Lower lobe of right lung (tissue), 2 donors: ENCODE results near the gene SLX4IP. TPM values are rescaled to one million over a fixed set of nuclear protein-coding genes. Genes with fewer than 3 reads are reported as not detected.

Experiments
- ATAC-seq, 2 donors: fragments of 200-7000 bp; cut with Tn5 transposase; one replicate each; pipeline ENCODE4 v1.9.1; 2020 to 2022; ENCODE audit warnings: mild to moderate bottlenecking in 2 of 2, moderate library complexity in 2 of 2
- DNase-seq: peaks from one replicate; pipeline ENCODE4 v3.0.0-alpha.2; 2020
- H3K27ac ChIP-seq: fragments of 200-600 bp; one replicate; pipeline ENCODE4 v1.8.0; 2022
- H3K27me3 ChIP-seq: fragments of 200-600 bp; one replicate; pipeline ENCODE4 v1.8.0; 2022; ENCODE audit warnings: low read depth
- H3K36me3 ChIP-seq: fragments of 200-600 bp; one replicate; pipeline ENCODE4 v1.8.0; 2022; ENCODE audit warnings: mild to moderate bottlenecking
- H3K4me1 ChIP-seq: fragments of 200-600 bp; one replicate; pipeline ENCODE4 v1.8.0; 2022
- H3K4me3 ChIP-seq: fragments of 200-600 bp; one replicate; pipeline ENCODE4 v1.8.0; 2022; ENCODE audit warnings: mild to moderate bottlenecking
- H3K9me3 ChIP-seq: fragments of 200-600 bp; one replicate; pipeline ENCODE4 v1.8.0; 2022
- intact Hi-C: fragments of 100-400 bp; cut with DNase I; formaldehyde crosslinking; loops from one replicate; pipeline ENCODE4 v1.11.0; 2022
- total RNA-seq: library from RNA; stranded (reverse); fragmentation: NEBNext Ultra II Directional; extraction: Animal tissue kit (Norgen Biotek cat#: 25700); gene quantifications from one replicate; pipeline ENCODE4 v1.2.1, GENCODE V29; 2021
- TF ChIP-seq, protein P1 (sequence below): fragments of 200-600 bp; IDR thresholded peaks from one replicate; pipeline ENCODE4 v1.8.0; 2022; ENCODE audit warnings: antibody characterized with exemption, mild to moderate bottlenecking
- donor health status: DM: no; HTN: yes; CAD: no; lungs with severe emphysema.

Gene SLX4IP
- total RNA-seq, 1 donor from 2014 or later = 5.8 TPM

- intact Hi-C loops = no loop called here
- TF ChIP-seq, protein P1, sequence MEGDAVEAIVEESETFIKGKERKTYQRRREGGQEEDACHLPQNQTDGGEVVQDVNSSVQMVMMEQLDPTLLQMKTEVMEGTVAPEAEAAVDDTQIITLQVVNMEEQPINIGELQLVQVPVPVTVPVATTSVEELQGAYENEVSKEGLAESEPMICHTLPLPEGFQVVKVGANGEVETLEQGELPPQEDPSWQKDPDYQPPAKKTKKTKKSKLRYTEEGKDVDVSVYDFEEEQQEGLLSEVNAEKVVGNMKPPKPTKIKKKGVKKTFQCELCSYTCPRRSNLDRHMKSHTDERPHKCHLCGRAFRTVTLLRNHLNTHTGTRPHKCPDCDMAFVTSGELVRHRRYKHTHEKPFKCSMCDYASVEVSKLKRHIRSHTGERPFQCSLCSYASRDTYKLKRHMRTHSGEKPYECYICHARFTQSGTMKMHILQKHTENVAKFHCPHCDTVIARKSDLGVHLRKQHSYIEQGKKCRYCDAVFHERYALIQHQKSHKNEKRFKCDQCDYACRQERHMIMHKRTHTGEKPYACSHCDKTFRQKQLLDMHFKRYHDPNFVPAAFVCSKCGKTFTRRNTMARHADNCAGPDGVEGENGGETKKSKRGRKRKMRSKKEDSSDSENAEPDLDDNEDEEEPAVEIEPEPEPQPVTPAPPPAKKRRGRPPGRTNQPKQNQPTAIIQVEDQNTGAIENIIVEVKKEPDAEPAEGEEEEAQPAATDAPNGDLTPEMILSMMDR = no peak
- Histone ChIP-seq H3K4me1 (peaks cover 4% of the 10 kb centered on the region), H3K36me3 (peaks cover 6% of the 10 kb centered on the region), H3K27me3 (no peaks in the 10 kb centered on the region), H3K9me3 (no peaks in the 10 kb centered on the region), H3K27ac (no peak overlapping the region), H3K4me3 (no peak overlapping the region)
- DNase-seq = no peak
- no peak for ATAC-seq
These were observed 168.3 kb downstream of the SLX4IP start for GRCh38 chr20:10603378-10603777.

- no peaks in the 10 kb centered on the region for H3K27me3 ChIP-seq
- ATAC-seq (peak; percentile 74 to 88), DNase-seq (no peak)
- H3K9me3 ChIP-seq = no peaks in the 10 kb centered on the region
- H3K27ac ChIP-seq = peak overlapping the region; percentile 25
- intact Hi-C loops = no loop called here
- TF ChIP-seq, protein P1 = no peak
- H3K4me1 ChIP-seq = peaks cover 4% of the 10 kb centered on the region
- peaks cover 3% of the 10 kb centered on the region for H3K36me3 ChIP-seq
- H3K4me3 ChIP-seq = no peak overlapping the region
These were observed 169.1 kb downstream of the SLX4IP start for GRCh38 chr20:10603971-10604864.

DNA sequence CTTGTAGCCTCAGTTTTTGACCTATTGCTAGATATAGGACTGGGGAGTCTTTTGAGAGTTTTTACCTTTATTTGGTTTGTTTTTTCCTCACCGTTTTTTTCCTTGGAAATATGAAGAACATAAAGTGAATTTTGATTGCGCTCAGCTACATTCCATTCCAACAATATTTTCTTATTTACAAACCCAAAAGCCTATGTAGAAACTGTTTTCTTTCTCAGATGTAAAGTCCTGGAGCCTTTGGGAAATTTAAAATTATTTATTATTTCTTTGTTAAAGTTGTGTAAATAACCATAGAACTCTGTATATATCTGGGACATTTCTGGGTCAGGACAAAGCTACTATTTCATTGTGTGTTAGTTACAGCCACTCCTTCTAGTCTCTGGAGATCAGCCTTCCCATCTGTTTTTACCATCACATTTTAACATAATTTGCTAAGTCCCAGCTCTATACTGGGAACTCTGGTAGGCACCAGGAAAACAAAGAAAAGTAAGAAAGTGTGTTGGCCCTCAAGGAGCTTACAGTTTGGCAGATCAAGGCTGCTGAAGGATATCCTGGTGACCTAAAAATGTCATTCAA, 169.8 kb downstream of the SLX4IP start:
- peak overlapping the region; percentile 25 for H3K27ac ChIP-seq
- no peak for ATAC-seq
- no peaks in the 10 kb centered on the region for H3K27me3 ChIP-seq
- H3K9me3 ChIP-seq = no peaks in the 10 kb centered on the region
- H3K4me1 ChIP-seq = peaks cover 4% of the 10 kb centered on the region
- H3K4me3 ChIP-seq = no peak overlapping the region
- TF ChIP-seq, protein P1 = no peak
- H3K36me3 ChIP-seq = peaks cover 3% of the 10 kb centered on the region
- intact Hi-C loops = no loop called here
- no peak for DNase-seq

GRCh38 chr20:10605547-10606195, 170.6 kb downstream of the SLX4IP start:
- intact Hi-C loops = no loop called here
- no peak for DNase-seq
- TF ChIP-seq, protein P1 = no peak

DNA sequence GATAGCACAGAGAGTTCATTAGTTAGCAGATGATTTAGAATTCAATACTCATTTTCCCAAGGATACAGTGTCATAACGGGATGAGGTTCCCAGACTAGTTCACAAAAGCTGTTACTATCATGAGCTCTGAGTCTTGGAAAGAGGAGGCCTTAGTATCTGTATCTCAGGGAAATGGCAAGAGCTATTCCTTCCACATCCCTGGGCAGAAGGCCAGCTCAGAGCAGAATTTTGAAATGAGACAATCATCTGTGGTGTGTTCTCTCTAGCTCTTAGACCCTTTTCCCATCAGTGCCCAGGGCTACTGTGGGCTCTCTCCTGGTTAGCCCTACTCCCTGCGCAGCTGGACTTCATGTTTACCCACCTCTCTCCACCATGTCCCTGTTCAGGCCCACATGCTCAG, 174.2 kb downstream of the SLX4IP start:
- intact Hi-C loops = no loop called here

More at GRCh38 chr20:10605547-10606195, 170.6 kb downstream of the SLX4IP start:
- Histone ChIP-seq H3K36me3 (peaks cover 3% of the 10 kb centered on the region), H3K4me3 (no peak overlapping the region), H3K27ac (no peak overlapping the region), H3K4me1 (peaks cover 4% of the 10 kb centered on the region), H3K9me3 (no peaks in the 10 kb centered on the region), H3K27me3 (no peaks in the 10 kb centered on the region)
- no peak for ATAC-seq

More for the DNA sequence above, 174.2 kb downstream of the SLX4IP start:
- peak overlapping the region; percentile 61 for H3K27ac ChIP-seq
- no peaks in the 10 kb centered on the region for H3K36me3 ChIP-seq
- DNase-seq (no peak), ATAC-seq (peak; percentile 23 to 36)
- no peaks in the 10 kb centered on the region for H3K27me3 ChIP-seq
- TF ChIP-seq, protein P1 = no peak
- no peak overlapping the region for H3K4me3 ChIP-seq
- no peaks in the 10 kb centered on the region for H3K9me3 ChIP-seq
- H3K4me1 ChIP-seq = peaks cover 4% of the 10 kb centered on the region
